ENCODE results near the gene PLAC9. TPM values are rescaled to one million over a fixed set of nuclear protein-coding genes. Genes with fewer than 3 reads are reported as not detected.
"Not testable (repeated sequence)": the region's sequence is repeated elsewhere in the genome, so short reads cannot be mapped to it uniquely, and the experiment has no call there.

The PLAC9 gene
- total and polyA plus RNA-seq, 2 experiments from 2014 or later = 11.4 to 83.3 TPM

- no peak for TF ChIP-seq CTCF (IDR thresholded peaks at IDR 0.05; ENCODE audit: poor library complexity)
- no peak for TF ChIP-seq EZH2phosphoT487 (IDR thresholded peaks at IDR 0.05; ENCODE audit: low read depth, severe bottlenecking, unreplicated experiment)
- no peak for TF ChIP-seq EZH2 (IDR thresholded peaks at IDR 0.05; ENCODE audit: borderline replicate concordance)
- no peaks in the 10 kb centered on the region for H3K27me3 ChIP-seq
- H3K79me2 ChIP-seq = no peaks in the 10 kb centered on the region
- no peak overlapping the region for H3K27ac ChIP-seq
- no peaks in the 10 kb centered on the region for H4K20me1 ChIP-seq (ENCODE audit: insufficient read depth, poor library complexity, severe bottlenecking)
- H2AFZ ChIP-seq = no peak overlapping the region
- H3K36me3 ChIP-seq (replicated peaks; ENCODE audit: insufficient read depth, low read depth) = no peaks in the 10 kb centered on the region
- H3K9me3 ChIP-seq (ENCODE audit: low read depth) = no peaks in the 10 kb centered on the region
- H3K4me3 ChIP-seq = no peak overlapping the region
- H3K4me1 ChIP-seq (ENCODE audit: insufficient read depth) = no peaks in the 10 kb centered on the region
- no peaks in the 10 kb centered on the region for H3K9me2 ChIP-seq (replicated peaks; ENCODE audit: insufficient read depth)
- no peak overlapping the region for H3K4me2 ChIP-seq
- DNase-seq (ENCODE audit: low spot score) = no peak
- 75% methylated on average over 12 of the region's 12 CpGs for WGBS (ENCODE audit: low lambda C conversion rate, missing lambda C conversion rate)
These were observed 12.2 kb downstream of the PLAC9 start for GRCh38 chr10:80144696-80145131.

GRCh38 chr10:80145406-80146308, 13.1 kb downstream of the PLAC9 start:
- not testable (repeated sequence) for H3K79me2 ChIP-seq; H2AFZ ChIP-seq; DNase-seq (ENCODE audit: low spot score); H3K27me3 ChIP-seq; H3K9me3 ChIP-seq (ENCODE audit: low read depth); H3K36me3 ChIP-seq (replicated peaks; ENCODE audit: insufficient read depth, low read depth); H3K4me1 ChIP-seq (ENCODE audit: insufficient read depth); H4K20me1 ChIP-seq (ENCODE audit: insufficient read depth, poor library complexity, severe bottlenecking); H3K4me3 ChIP-seq; H3K9me2 ChIP-seq (replicated peaks; ENCODE audit: insufficient read depth); H3K27ac ChIP-seq; H3K4me2 ChIP-seq
- WGBS (ENCODE audit: low lambda C conversion rate, missing lambda C conversion rate) = 93% methylated on average over 11 of the region's 11 CpGs

- WGBS (ENCODE audit: low lambda C conversion rate, missing lambda C conversion rate) = 92% methylated on average over 3 of the region's 3 CpGs
- H3K4me3 ChIP-seq = no peak overlapping the region
- H4K20me1 ChIP-seq (ENCODE audit: insufficient read depth, poor library complexity, severe bottlenecking) = no peaks in the 10 kb centered on the region
These were observed 14.4 kb downstream of the PLAC9 start for GRCh38 chr10:80146918-80147317.

More at GRCh38 chr10:80146918-80147317, 14.4 kb downstream of the PLAC9 start:
- H3K9me3 ChIP-seq (ENCODE audit: low read depth) = no peaks in the 10 kb centered on the region
- no peak for DNase-seq (ENCODE audit: low spot score)
- H3K27me3 ChIP-seq = no peaks in the 10 kb centered on the region
- H2AFZ ChIP-seq = no peak overlapping the region
- no peak overlapping the region for H3K4me2 ChIP-seq
- no peak overlapping the region for H3K27ac ChIP-seq
- H3K36me3 ChIP-seq (replicated peaks; ENCODE audit: insufficient read depth, low read depth) = no peaks in the 10 kb centered on the region
- H3K4me1 ChIP-seq (ENCODE audit: insufficient read depth) = no peaks in the 10 kb centered on the region
- no peaks in the 10 kb centered on the region for H3K9me2 ChIP-seq (replicated peaks; ENCODE audit: insufficient read depth)
- no peak for TF ChIP-seq EZH2phosphoT487 (IDR thresholded peaks at IDR 0.05; ENCODE audit: low read depth, severe bottlenecking, unreplicated experiment)
- no peak for TF ChIP-seq EZH2 (IDR thresholded peaks at IDR 0.05; ENCODE audit: borderline replicate concordance)
- no peak for TF ChIP-seq CTCF (IDR thresholded peaks at IDR 0.05; ENCODE audit: poor library complexity)
- H3K79me2 ChIP-seq = no peaks in the 10 kb centered on the region

All from hepatocyte (in vitro differentiated cells).